ENCODE data around the gene SPTSSB. TPM values are rescaled to one million over a fixed set of nuclear protein-coding genes. Genes with fewer than 3 reads are reported as not detected.

Gene SPTSSB
- total RNA-seq, 2 donors from 2014 or later, result 0.98 to 1.1 TPM

- intact Hi-C loops (cut with DNase I, micrococcal nuclease), result no loop called here
- ATAC-seq (no peak), DNase-seq (no peak)
Measured at GRCh38 chr3:161314836-161315395, 56.4 kb downstream of the SPTSSB start.

- no peak for DNase-seq
- intact Hi-C loops (cut with DNase I, micrococcal nuclease), result no loop called here
- ATAC-seq, result no peak
Measured at GRCh38 chr3:161310649-161311423, 60.5 kb downstream of the SPTSSB start.

- intact Hi-C loops (cut with DNase I, micrococcal nuclease), result no loop called here
- ATAC-seq (no peak), DNase-seq (no peak)
Measured at GRCh38 chr3:161305095-161305991, 66.0 kb downstream of the SPTSSB start.

- DNase-seq (no peak), ATAC-seq (no peak)
- intact Hi-C loops (cut with DNase I, micrococcal nuclease), result no loop called here
Measured at GRCh38 chr3:161296814-161297213, 74.5 kb downstream of the SPTSSB start.

- no peak for ATAC-seq
- intact Hi-C loops (cut with DNase I, micrococcal nuclease), result no loop called here
- no peak for DNase-seq
Measured at GRCh38 chr3:161295325-161295724, 76.0 kb downstream of the SPTSSB start.

Other genes with a start within 250 kb of the SPTSSB start
- 10 to 100 TPM; 33.5 to 34.4 TPM for gene NMD3, start 150.2 kb downstream of the SPTSSB start, total RNA-seq
- not detected for gene OTOL1, start 125.3 kb upstream of the SPTSSB start, total RNA-seq